IMR-90 (cell line): ENCODE measurements around the gene RFX1. TPM values are rescaled to one million over a fixed set of nuclear protein-coding genes. Genes with fewer than 3 reads are reported as not detected.

Experiments
- ATAC-seq: fragments of 200-7000 bp; cut with Tn5 transposase; 2 replicates; pipeline ENCODE4 v1.9.1; 2020; ENCODE audit warnings: low read depth, mild to moderate bottlenecking, moderate library complexity
- BruUV-seq: library from RNA; stranded (reverse); fragments of 400-500 nt; replicated peaks from 2 replicates; lab custom pipeline; 2021; lab: Mats Ljungman, UMichigan
- CTCF ChIA-PET: fragments of 300-600 bp; formaldehyde crosslinking; extraction: SDS; loops from one replicate; lab custom pipeline; 2021; ENCODE audit warnings: antibody characterized with exemption; lab: Yijun Ruan, JAX
- POLR2A ChIA-PET: fragments of 300-600 bp; sonication (Branson Sonifier 250); formaldehyde crosslinking; loops from one replicate; lab custom pipeline; 2022; ENCODE audit warnings: antibody characterized with exemption; ENCODE audit not compliant: unreplicated experiment; lab: Charles Lee
- DNase-seq: peaks from one replicate; pipeline ENCODE4 v3.0.0; 2013
- H2AFZ ChIP-seq: replicated peaks from 2 replicates; pipeline ENCODE3; 2013; ENCODE audit warnings: low read length, mild to moderate bottlenecking; ENCODE audit not compliant: poor library complexity
- H2AK5ac ChIP-seq: 2 replicates; pipeline ENCODE4 v1.6.1; 2013; ENCODE audit warnings: low read depth, low read length, inconsistent platforms
- H2AK9ac ChIP-seq: replicated peaks from 2 replicates; pipeline ENCODE3; 2013; ENCODE audit warnings: mild to moderate bottlenecking, low read depth, low read length, moderate library complexity; ENCODE audit not compliant: poor library complexity
- H2BK120ac ChIP-seq: 2 replicates; pipeline ENCODE4 v1.6.1; 2013; ENCODE audit warnings: low read depth, low read length, inconsistent platforms
- H2BK15ac ChIP-seq: 3 replicates; pipeline ENCODE4 v1.6.1; 2013; ENCODE audit warnings: low read depth, low read length, inconsistent platforms
- H2BK20ac ChIP-seq: 2 replicates; pipeline ENCODE4 v1.6.1; 2013; ENCODE audit warnings: low read depth, mild to moderate bottlenecking, inconsistent platforms, low read length, moderate library complexity
- H2BK5ac ChIP-seq: 2 replicates; pipeline ENCODE4 v1.6.1; 2013; ENCODE audit warnings: mild to moderate bottlenecking, low read depth, low read length, inconsistent platforms; ENCODE audit not compliant: poor library complexity, severe bottlenecking
- H3K14ac ChIP-seq: replicated peaks from 2 replicates; pipeline ENCODE4 v1.6.1; 2013; ENCODE audit warnings: low read depth, low read length, inconsistent platforms
- H3K18ac ChIP-seq: 2 replicates; pipeline ENCODE4 v1.6.1; 2013; ENCODE audit warnings: low read depth, low read length, control low read depth
- H3K23ac ChIP-seq: 2 replicates; pipeline ENCODE4 v1.6.1; 2013; ENCODE audit warnings: low read depth, low read length, inconsistent platforms
- H3K27ac ChIP-seq: 2 replicates; pipeline ENCODE4 v1.5.1; 2013; ENCODE audit warnings: mild to moderate bottlenecking, control low read depth, low read length; ENCODE audit not compliant: insufficient read depth
- H3K27me3 ChIP-seq: 2 replicates; pipeline ENCODE4 v1.6.1; 2013; ENCODE audit warnings: low read length; ENCODE audit not compliant: control insufficient read depth, insufficient read depth
- H3K36me3 ChIP-seq: 2 replicates; pipeline ENCODE4 v1.6.1; 2013; ENCODE audit warnings: low read length, mixed read lengths; ENCODE audit not compliant: control insufficient read depth, insufficient read depth
- H3K4ac ChIP-seq: 2 replicates; pipeline ENCODE4 v1.6.1; 2013; ENCODE audit warnings: low read depth, low read length, inconsistent platforms
- H3K4me1 ChIP-seq: 2 replicates; pipeline ENCODE4 v1.6.1; 2013; ENCODE audit warnings: low read length, mixed read lengths; ENCODE audit not compliant: control insufficient read depth, insufficient read depth
- H3K4me2 ChIP-seq: 2 replicates; pipeline ENCODE4 v1.6.1; 2013; ENCODE audit warnings: low read depth, mild to moderate bottlenecking, control low read depth, low read length, moderate library complexity
- H3K4me3 ChIP-seq: 2 replicates; pipeline ENCODE4 v1.5.1; 2013; ENCODE audit warnings: low read depth, mild to moderate bottlenecking, control low read depth, low read length, moderate library complexity; ENCODE audit not compliant: insufficient read depth
- H3K56ac ChIP-seq: 2 replicates; pipeline ENCODE4 v1.6.1; 2013; ENCODE audit warnings: low read length, inconsistent platforms; ENCODE audit not compliant: insufficient read depth; ENCODE audit errors: extremely low read depth
- H3K79me1 ChIP-seq, 2 experiments: 2 replicates each; pipeline ENCODE4 v1.6.1; 2013; ENCODE audit warnings: low read length in 2 of 2, inconsistent platforms in 1 of 2, low read depth in 1 of 2
- H3K9ac ChIP-seq: 2 replicates; pipeline ENCODE4 v1.6.1; 2013; ENCODE audit warnings: low read depth, low read length, control low read depth
- H3K9me1 ChIP-seq: 2 replicates; pipeline ENCODE4 v1.6.1; 2013; ENCODE audit warnings: low read length, inconsistent platforms; ENCODE audit not compliant: insufficient read depth
- H3K9me3 ChIP-seq: 2 replicates; pipeline ENCODE4 v1.6.1; 2013; ENCODE audit warnings: low read length; ENCODE audit not compliant: control insufficient read depth, insufficient read depth
- H4K20me1 ChIP-seq: 2 replicates; pipeline ENCODE4 v1.6.1; 2013; ENCODE audit warnings: low read length, inconsistent platforms; ENCODE audit not compliant: insufficient read depth
- H4K5ac ChIP-seq: 2 replicates; pipeline ENCODE4 v1.6.1; 2013; ENCODE audit warnings: mild to moderate bottlenecking, low read depth, low read length, control low read depth
- H4K8ac ChIP-seq, 2 experiments: 2 replicates each; pipeline ENCODE4 v1.6.1; 2013; ENCODE audit warnings: low read depth in 2 of 2, low read length in 2 of 2, control low read depth in 1 of 2, inconsistent platforms in 1 of 2
- H4K91ac ChIP-seq: 2 replicates; pipeline ENCODE4 v1.6.1; 2013; ENCODE audit warnings: low read depth, low read length, inconsistent platforms; ENCODE audit not compliant: insufficient read depth
- BHLHE40 ChIP-seq: fragments of 150-350 bp; IDR thresholded peaks from 2 replicates; pipeline ENCODE4 v1.6.1; 2016; ENCODE audit warnings: mild to moderate bottlenecking, low read depth, low read length
- CEBPB ChIP-seq: IDR thresholded peaks from 2 replicates; pipeline ENCODE4 v1.6.1; 2012; ENCODE audit warnings: low read depth, low read length, improper control_type of control experiment
- CHD1 ChIP-seq: IDR thresholded peaks from 2 replicates; pipeline ENCODE4 v1.6.1; 2012; ENCODE audit warnings: low read depth, low read length, improper control_type of control experiment
- ELK1 ChIP-seq: fragments of 150-350 bp; IDR thresholded peaks from 2 replicates; pipeline ENCODE4 v1.6.1; 2016; ENCODE audit warnings: low read depth, mild to moderate bottlenecking, low read length, moderate library complexity, borderline replicate concordance
- FOS ChIP-seq: fragments of 150-350 bp; IDR thresholded peaks from 2 replicates; pipeline ENCODE4 v1.6.1; 2016; ENCODE audit warnings: low read depth, low read length
- MAZ ChIP-seq: IDR thresholded peaks from 2 replicates; pipeline ENCODE4 v1.6.1; 2012; ENCODE audit warnings: low read depth, mild to moderate bottlenecking, low read length, improper control_type of control experiment, moderate library complexity, borderline replicate concordance
- MXI1 ChIP-seq: IDR thresholded peaks from 2 replicates; pipeline ENCODE4 v1.6.1; 2012; ENCODE audit warnings: low read depth, mild to moderate bottlenecking, low read length, moderate library complexity, borderline replicate concordance
- NFE2L2 ChIP-seq: fragments of 150-350 bp; IDR thresholded peaks from 2 replicates; pipeline ENCODE4 v1.6.1; 2016; ENCODE audit warnings: low read depth, mild to moderate bottlenecking, low read length
- POLR2A ChIP-seq: IDR thresholded peaks from 2 replicates; pipeline ENCODE4 v1.6.1; 2012; ENCODE audit warnings: mild to moderate bottlenecking, low read depth, low read length
- RAD21 ChIP-seq: IDR thresholded peaks from 2 replicates; pipeline ENCODE4 v1.6.1; 2012; ENCODE audit warnings: low read length, improper control_type of control experiment
- RCOR1 ChIP-seq: IDR thresholded peaks from 2 replicates; pipeline ENCODE4 v1.6.1; 2012; ENCODE audit warnings: mild to moderate bottlenecking, low read length, improper control_type of control experiment; ENCODE audit not compliant: insufficient replicate concordance
- RFX5 ChIP-seq: IDR thresholded peaks from 2 replicates; pipeline ENCODE4 v1.8.0; 2012; ENCODE audit warnings: low read depth, mild to moderate bottlenecking, low read length, moderate library complexity
- SMC3 ChIP-seq: fragments of 150-350 bp; IDR thresholded peaks from 2 replicates; pipeline ENCODE4 v1.6.1; 2016; ENCODE audit warnings: low read depth, mild to moderate bottlenecking, antibody characterized with exemption, low read length, moderate library complexity
- USF2 ChIP-seq: fragments of 150-350 bp; IDR thresholded peaks from 2 replicates; pipeline ENCODE4 v1.6.1; 2017; ENCODE audit warnings: mild to moderate bottlenecking, antibody characterized with exemption, low read length, low read depth
- WGBS, 2 experiments: methylation state at CpG; one replicate each; pipeline versions ENCODE4 v1.1.5 to v1.1.7; 2013; ENCODE audit warnings: missing lambda C conversion rate in 2 of 2; ENCODE audit not compliant: insufficient read length in 1 of 2; ENCODE audit errors: extremely low coverage in 2 of 2; 5-methylcytosine and 5-hydroxymethylcytosine counted together
- dilution Hi-C: fragments of 300-500 bp; cut with HindIII; formaldehyde crosslinking; loops from one replicate; pipeline ENCODE4 v1.14.3; 2018; ENCODE audit warnings: low sequenced_read_pairs; ENCODE audit not compliant: unreplicated experiment
- in situ Hi-C: fragments of 300-500 bp; cut with MboI; formaldehyde crosslinking; loops from 3 replicates; pipeline ENCODE4 v1.14.3; 2019; ENCODE audit warnings: low sequenced_read_pairs, inconsistent platforms, mixed read lengths
- intact Hi-C: fragments of 100-400 bp; cut with micrococcal nuclease; formaldehyde crosslinking; loops from 2 replicates; pipeline ENCODE4 v1.10.0; 2022
- polyA plus RNA-seq, 3 experiments: library from polyadenylated mRNA; depleted of rRNA; stranded (reverse); fragments of >200 nt; gene quantifications; 2 replicates each; pipeline ENCODE4 v1.2.3, GENCODE V29; 2012; ENCODE audit warnings: low replicate concordance in 1 of 3
- total RNA-seq: library from RNA; depleted of rRNA; stranded (reverse); fragments of >200 nt; gene quantifications from 2 replicates; pipeline ENCODE4 v1.2.3, GENCODE V29; 2012

Gene RFX1
- total and polyA plus RNA-seq, 2 of the 4 experiments (the other 2 are of a cell fraction): 0.36 to 3.1 TPM

- no peak for TF ChIP-seq RFX5
- TF ChIP-seq MAZ: no peak
- TF ChIP-seq POLR2A: no peak
- no peak for TF ChIP-seq USF2
- TF ChIP-seq ELK1: no peak
- no peak for TF ChIP-seq NFE2L2
- TF ChIP-seq RAD21: no peak
- TF ChIP-seq CEBPB: no peak
- no peak for TF ChIP-seq RCOR1
- no peak for TF ChIP-seq MXI1
- no peak for TF ChIP-seq SMC3
- TF ChIP-seq BHLHE40: no peak
- TF ChIP-seq CHD1: no peak
- TF ChIP-seq FOS: no peak
- DNase-seq (peak; percentile 66), ATAC-seq (peak; percentile 28)
- Histone ChIP-seq H3K56ac (no peak overlapping the region), H2AK5ac (no peak overlapping the region), H3K9me1 (no peaks in the 10 kb centered on the region; the same call in 1 of the 2 replicates), H2BK15ac (no peak overlapping the region), H3K4me2 (no peak overlapping the region), H3K79me1 (no peaks in the 10 kb centered on the region; a peak in 1 of 4 replicates), H2BK120ac (no peak overlapping the region), H4K20me1 (peaks cover 7% of the 10 kb centered on the region), H2AFZ (no peak overlapping the region), H2BK5ac (no peak overlapping the region), H2AK9ac (peak overlapping the region; percentile 67), H3K4me1 (peaks cover 9% of the 10 kb centered on the region), H3K4me3 (no peak overlapping the region), H3K36me3 (peaks cover 36% of the 10 kb centered on the region), H3K27ac (no peak overlapping the region), H3K27me3 (no peaks in the 10 kb centered on the region), H4K91ac (no peak overlapping the region), H4K5ac (no peak overlapping the region), H3K14ac (no peak overlapping the region), H3K4ac (no peak overlapping the region), H4K8ac (no peak overlapping the region), H2BK20ac (no peak overlapping the region), H3K9me3 (no peaks in the 10 kb centered on the region), H3K18ac (no peak overlapping the region), H3K23ac (no peak overlapping the region), H3K9ac (no peak overlapping the region)
- intact Hi-C loops: no loop called here
- in situ Hi-C loops: no loop called here
- WGBS, 2 experiments: 100% methylated on average over 2 of the region's 5 CpGs; no CpG with 5 or more reads in 1 of the 2 experiments
- ChIA-PET CTCF (interaction anchor here (0.7 kb wide), 1 partner anchor 9 kb away, joined by 4 read pairs; no protein-coding TSS in a partner anchor), POLR2A (no interaction called here)
- dilution Hi-C loops: no loop called here
- no TSS peak for BruUV-seq
These were observed 41.3 kb downstream of the RFX1 start for GRCh38 chr19:13964776-13965175.
